ENCODE measurements around the gene LINC01488. TPM values are rescaled to one million over a fixed set of nuclear protein-coding genes. Genes with fewer than 3 reads are reported as not detected.

The LINC01488 gene
- total and polyA plus RNA-seq, 9 of the 15 experiments (the other 6 are each of a cell fraction or from before 2014, with no cell fraction given) = not detected

DNA sequence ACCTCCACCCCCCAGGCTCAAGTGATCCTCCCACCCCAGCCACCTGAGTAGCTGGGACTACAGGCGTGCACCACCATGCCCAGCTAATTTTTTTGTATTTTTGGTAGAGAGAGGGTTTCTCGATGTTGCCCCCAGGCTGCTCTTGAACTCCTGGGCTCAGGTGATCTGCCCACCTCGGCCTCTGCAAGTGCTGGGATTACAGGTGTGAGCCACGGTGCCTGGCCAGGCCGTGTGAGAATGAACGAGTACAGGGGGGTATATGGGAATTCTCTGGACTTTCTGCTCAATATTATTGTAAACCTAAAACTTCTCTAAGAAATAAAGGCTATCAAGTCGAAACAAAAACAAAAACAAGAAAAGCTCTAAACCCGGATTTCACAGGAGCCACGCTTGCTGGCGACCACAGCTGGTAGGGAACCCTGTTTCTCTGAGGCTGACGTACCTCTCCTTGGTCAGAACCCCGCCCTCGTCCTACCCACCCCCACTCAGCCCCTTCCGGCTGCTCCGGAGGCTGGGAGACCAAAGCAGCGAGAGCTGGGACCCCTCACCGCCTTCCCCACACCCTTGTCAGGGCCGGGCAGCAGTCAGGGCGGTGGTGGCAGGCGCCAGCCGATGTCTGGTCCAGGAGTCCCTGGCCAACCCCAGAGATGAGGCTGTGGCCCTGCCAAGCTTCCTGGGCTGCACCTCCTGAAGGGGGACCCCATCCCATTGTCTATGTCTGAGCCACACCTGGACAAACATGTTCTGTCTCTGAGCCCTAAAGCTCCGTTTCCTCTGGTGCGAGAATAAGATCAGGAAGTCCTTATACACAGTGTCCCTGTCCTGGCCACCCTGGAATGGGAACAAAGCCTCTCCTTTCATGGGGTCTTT lies 52.1 kb downstream of the LINC01488 start:
- H3K79me2 ChIP-seq (ENCODE audit: control insufficient read depth, insufficient read depth, low read length) = no peaks in the 10 kb centered on the region
- H3K9ac ChIP-seq (ENCODE audit: insufficient read depth in 1 of 2, low read depth in 2 of 2, low read length in 2 of 2) = no peak overlapping the region; a peak in 1 of 4 replicates
- H3K4me3 ChIP-seq = no peak overlapping the region
- TF ChIP-seq HMG20A (CRISPR knock-in tag; conservative IDR thresholded peaks at IDR 0.05) = no peak
- TF ChIP-seq NR4A1 (CRISPR knock-in tag; IDR thresholded peaks at IDR 0.05) = no peak
- no peak for TF ChIP-seq NR4A1 (tag; IDR thresholded peaks at IDR 0.05)
- TF ChIP-seq, protein P1, sequence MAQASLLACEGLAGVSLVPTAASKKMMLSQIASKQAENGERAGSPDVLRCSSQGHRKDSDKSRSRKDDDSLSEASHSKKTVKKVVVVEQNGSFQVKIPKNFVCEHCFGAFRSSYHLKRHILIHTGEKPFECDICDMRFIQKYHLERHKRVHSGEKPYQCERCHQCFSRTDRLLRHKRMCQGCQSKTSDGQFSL (CRISPR knock-in tag; IDR thresholded peaks at IDR 0.05) = no peak
- TF ChIP-seq, protein P1 (tag; IDR thresholded peaks at IDR 0.05) = no peak
- no peak for TF ChIP-seq CEBPB (tag; IDR thresholded peaks at IDR 0.05)
- TF ChIP-seq, protein P2, sequence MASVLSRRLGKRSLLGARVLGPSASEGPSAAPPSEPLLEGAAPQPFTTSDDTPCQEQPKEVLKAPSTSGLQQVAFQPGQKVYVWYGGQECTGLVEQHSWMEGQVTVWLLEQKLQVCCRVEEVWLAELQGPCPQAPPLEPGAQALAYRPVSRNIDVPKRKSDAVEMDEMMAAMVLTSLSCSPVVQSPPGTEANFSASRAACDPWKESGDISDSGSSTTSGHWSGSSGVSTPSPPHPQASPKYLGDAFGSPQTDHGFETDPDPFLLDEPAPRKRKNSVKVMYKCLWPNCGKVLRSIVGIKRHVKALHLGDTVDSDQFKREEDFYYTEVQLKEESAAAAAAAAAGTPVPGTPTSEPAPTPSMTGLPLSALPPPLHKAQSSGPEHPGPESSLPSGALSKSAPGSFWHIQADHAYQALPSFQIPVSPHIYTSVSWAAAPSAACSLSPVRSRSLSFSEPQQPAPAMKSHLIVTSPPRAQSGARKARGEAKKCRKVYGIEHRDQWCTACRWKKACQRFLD (CRISPR knock-in tag; IDR thresholded peaks at IDR 0.05) = no peak
- no peak for TF ChIP-seq ZNF589 (CRISPR knock-in tag; IDR thresholded peaks at IDR 0.05; ENCODE audit: low read depth)
- TF ChIP-seq, protein P3, sequence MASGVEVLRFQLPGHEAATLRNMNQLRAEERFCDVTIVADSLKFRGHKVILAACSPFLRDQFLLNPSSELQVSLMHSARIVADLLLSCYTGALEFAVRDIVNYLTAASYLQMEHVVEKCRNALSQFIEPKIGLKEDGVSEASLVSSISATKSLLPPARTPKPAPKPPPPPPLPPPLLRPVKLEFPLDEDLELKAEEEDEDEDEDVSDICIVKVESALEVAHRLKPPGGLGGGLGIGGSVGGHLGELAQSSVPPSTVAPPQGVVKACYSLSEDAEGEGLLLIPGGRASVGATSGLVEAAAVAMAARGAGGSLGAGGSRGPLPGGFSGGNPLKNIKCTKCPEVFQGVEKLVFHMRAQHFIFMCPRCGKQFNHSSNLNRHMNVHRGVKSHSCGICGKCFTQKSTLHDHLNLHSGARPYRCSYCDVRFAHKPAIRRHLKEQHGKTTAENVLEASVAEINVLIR (CRISPR knock-in tag; IDR thresholded peaks at IDR 0.05) = no peak
- no peak for TF ChIP-seq MTA1 (IDR thresholded peaks at IDR 0.05; ENCODE audit: borderline replicate concordance)
- TF ChIP-seq, protein P4, sequence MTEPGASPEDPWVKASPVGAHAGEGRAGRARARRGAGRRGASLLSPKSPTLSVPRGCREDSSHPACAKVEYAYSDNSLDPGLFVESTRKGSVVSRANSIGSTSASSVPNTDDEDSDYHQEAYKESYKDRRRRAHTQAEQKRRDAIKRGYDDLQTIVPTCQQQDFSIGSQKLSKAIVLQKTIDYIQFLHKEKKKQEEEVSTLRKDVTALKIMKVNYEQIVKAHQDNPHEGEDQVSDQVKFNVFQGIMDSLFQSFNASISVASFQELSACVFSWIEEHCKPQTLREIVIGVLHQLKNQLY (CRISPR knock-in tag; conservative IDR thresholded peaks at IDR 0.05) = no peak
- no peak for TF ChIP-seq SPI1 (IDR thresholded peaks at IDR 0.05; ENCODE audit: borderline replicate concordance, low read depth, low read length)
- TF ChIP-seq SAFB (IDR thresholded peaks at IDR 0.05; ENCODE audit: borderline replicate concordance, low read depth, low read length) = no peak
- TF ChIP-seq, protein P5, sequence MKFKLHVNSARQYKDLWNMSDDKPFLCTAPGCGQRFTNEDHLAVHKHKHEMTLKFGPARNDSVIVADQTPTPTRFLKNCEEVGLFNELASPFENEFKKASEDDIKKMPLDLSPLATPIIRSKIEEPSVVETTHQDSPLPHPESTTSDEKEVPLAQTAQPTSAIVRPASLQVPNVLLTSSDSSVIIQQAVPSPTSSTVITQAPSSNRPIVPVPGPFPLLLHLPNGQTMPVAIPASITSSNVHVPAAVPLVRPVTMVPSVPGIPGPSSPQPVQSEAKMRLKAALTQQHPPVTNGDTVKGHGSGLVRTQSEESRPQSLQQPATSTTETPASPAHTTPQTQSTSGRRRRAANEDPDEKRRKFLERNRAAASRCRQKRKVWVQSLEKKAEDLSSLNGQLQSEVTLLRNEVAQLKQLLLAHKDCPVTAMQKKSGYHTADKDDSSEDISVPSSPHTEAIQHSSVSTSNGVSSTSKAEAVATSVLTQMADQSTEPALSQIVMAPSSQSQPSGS (CRISPR knock-in tag; IDR thresholded peaks at IDR 0.05) = no peak
- no TSS peak for BruUV-seq (replicated peaks)
- H3K27ac ChIP-seq (ENCODE audit: extremely low read depth, low read depth, low read length) = no peak overlapping the region
- no peak overlapping the region for H3K4me2 ChIP-seq (ENCODE audit: insufficient read depth, low read length)
- H3K27me3 ChIP-seq (ENCODE audit: control insufficient read depth in 2 of 2, insufficient read depth in 2 of 2, low read length in 2 of 2) = peaks cover 14 to 67% of the 10 kb centered on the region in 2 experiments
- in situ Hi-C loops (cut with MboI) = no loop called here
- H3K36me3 ChIP-seq (ENCODE audit: control insufficient read depth, insufficient read depth, low read length) = no peaks in the 10 kb centered on the region
- no peaks in the 10 kb centered on the region for H3K9me1 ChIP-seq (ENCODE audit: control insufficient read depth, insufficient read depth, low read length)
- ATAC-seq (no peak; the same call in 2 of the 3 replicates), FAIRE-seq (peak; percentile 54), DNase-seq (ENCODE audit: extremely low read depth in 1 of 4, low spot score in 3 of 4) (no peak)
- WGBS (ENCODE audit: insufficient coverage, low coverage, missing lambda C conversion rate) = 14% methylated on average over 22 of the region's 23 CpGs
- no peaks in the 10 kb centered on the region for H4K20me1 ChIP-seq (replicated peaks; ENCODE audit: control insufficient read depth, insufficient read depth, low read length)
- ChIA-PET POLR2A (interaction anchor here (0.9 to 1.0 kb wide), 2 partner anchors 47 to 239 kb away, joined by 3 read pairs; no protein-coding TSS in a partner anchor), CTCF (ENCODE audit: low intra/inter-chr PET ratio) (no interaction called here)
- intact Hi-C loops (cut with micrococcal nuclease) = no loop called here
- no peak overlapping the region for H2AFZ ChIP-seq (ENCODE audit: low read depth, low read length)
- H3K9me3 ChIP-seq (replicated peaks; ENCODE audit: control insufficient read depth, insufficient read depth, low read depth, low read length) = no peaks in the 10 kb centered on the region
- peaks cover 0 to 19% of the 10 kb centered on the region in 2 experiments; a peak in 4 of 5 replicates for H3K4me1 ChIP-seq (replicated peaks in 1 of 2; ENCODE audit: control insufficient read depth in 2 of 2, insufficient read depth in 2 of 2, low read length in 2 of 2)

Data from K562 (cell line).